HL-60 (cell line): ENCODE data around the gene ANKRD13A.

Experiments used
- DNase-seq, 2 experiments: peaks; one replicate each; pipeline ENCODE4 v3.0.0-alpha.2; 2010 to 2020; ENCODE audit warnings: low read depth in 1 of 2, low spot score in 1 of 2
- H3K27ac ChIP-seq: fragments of 250-450 bp; sonication (Bioruptor Pico); replicated peaks from 2 replicates; pipeline ENCODE4 v1.5.1; 2020; ENCODE audit warnings: mild to moderate bottlenecking, moderate library complexity
- H3K27me3 ChIP-seq: fragments of 250-450 bp; sonication (Bioruptor Pico); 2 replicates; pipeline ENCODE4 v1.5.1; 2021; ENCODE audit warnings: mild to moderate bottlenecking, moderate library complexity; ENCODE audit not compliant: insufficient read depth, poor library complexity, severe bottlenecking
- H3K4me3 ChIP-seq: replicated peaks from 2 replicates; pipeline ENCODE4 v1.5.1; 2011; ENCODE audit warnings: mild to moderate bottlenecking, control low read depth, low read length; ENCODE audit not compliant: insufficient read depth
- CTCF ChIP-seq: IDR thresholded peaks from one replicate; pipeline ENCODE4 v1.5.1; 2011; ENCODE audit warnings: low read length, control low read depth, inconsistent platforms; ENCODE audit not compliant: insufficient read depth
- GABPA ChIP-seq: IDR thresholded peaks from 2 replicates; pipeline ENCODE4 v1.6.1; 2012; ENCODE audit warnings: low read depth
- POLR2AphosphoS5 ChIP-seq: IDR thresholded peaks from 2 replicates; pipeline ENCODE4 v1.6.1; 2012; ENCODE audit warnings: low read depth
- REST ChIP-seq: IDR thresholded peaks from 2 replicates; pipeline ENCODE4 v1.6.1; 2012; ENCODE audit warnings: low read depth; ENCODE audit not compliant: insufficient replicate concordance
- SPI1 ChIP-seq: IDR thresholded peaks from 2 replicates; pipeline ENCODE4 v1.6.1; 2012; ENCODE audit warnings: low read depth, mild to moderate bottlenecking, borderline replicate concordance

ANKRD13A gene

GRCh38 chr12:110001596-110001995, 2.4 kb downstream of the ANKRD13A start:
- TF ChIP-seq CTCF (no peak), POLR2AphosphoS5 (no peak), REST (no peak), GABPA (no peak), SPI1 (no peak)

GRCh38 chr12:110002676-110003515, 3.7 kb downstream of the ANKRD13A start:
- H3K4me3 ChIP-seq: no peak overlapping the region
- no peak for TF ChIP-seq GABPA
- no peak for TF ChIP-seq POLR2AphosphoS5
- no peak for TF ChIP-seq SPI1
- TF ChIP-seq CTCF: no peak
- TF ChIP-seq REST: no peak
- no peak for DNase-seq
- no peak overlapping the region for H3K27ac ChIP-seq
- no peaks in the 10 kb centered on the region for H3K27me3 ChIP-seq

More at GRCh38 chr12:110001596-110001995, 2.4 kb downstream of the ANKRD13A start:
- DNase-seq: no peak
- no peak overlapping the region for H3K4me3 ChIP-seq
- H3K27ac ChIP-seq: no peak overlapping the region
- H3K27me3 ChIP-seq: no peaks in the 10 kb centered on the region

DNA sequence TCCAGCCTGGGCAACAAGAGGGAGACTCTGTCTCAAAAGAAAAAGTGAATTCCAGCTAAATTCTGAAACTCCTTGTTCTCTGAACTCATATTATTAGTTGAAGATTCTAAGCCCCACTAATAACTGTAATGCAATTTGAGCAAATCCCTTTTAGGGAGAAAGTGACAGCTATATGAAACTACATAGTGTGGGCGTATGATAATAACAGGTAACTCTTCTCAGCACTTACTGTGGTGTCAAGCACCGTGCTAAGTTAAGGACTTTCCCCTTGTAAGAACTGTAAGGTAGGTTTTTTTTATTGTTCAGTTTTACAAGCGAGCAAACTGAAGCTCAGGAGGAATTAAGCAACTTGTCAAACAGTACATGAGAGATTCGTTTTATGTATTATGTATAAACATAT, 5.4 kb downstream of the ANKRD13A start:
- Histone ChIP-seq H3K27me3 (no peaks in the 10 kb centered on the region), H3K27ac (no peak overlapping the region), H3K4me3 (no peak overlapping the region)
- DNase-seq: no peak
- TF ChIP-seq POLR2AphosphoS5: no peak
- TF ChIP-seq CTCF: no peak
